HG03521 (cell line): ENCODE measurements around the gene CTTN.
"Not testable (repeated sequence)": the region's sequence is repeated elsewhere in the genome, so short reads cannot be mapped to it uniquely, and the experiment has no call there.

Experiments
- ATAC-seq: cut with Tn5 transposase; IDR thresholded peaks from one replicate; pipeline ENCODE4 v1.9.1; 2021; ENCODE audit warnings: mild to moderate bottlenecking, moderate library complexity; ENCODE audit not compliant: unreplicated experiment

The CTTN gene

GRCh38 chr11:70407814-70408213 is 9.5 kb downstream of the CTTN start:
- no peak for ATAC-seq

DNA sequence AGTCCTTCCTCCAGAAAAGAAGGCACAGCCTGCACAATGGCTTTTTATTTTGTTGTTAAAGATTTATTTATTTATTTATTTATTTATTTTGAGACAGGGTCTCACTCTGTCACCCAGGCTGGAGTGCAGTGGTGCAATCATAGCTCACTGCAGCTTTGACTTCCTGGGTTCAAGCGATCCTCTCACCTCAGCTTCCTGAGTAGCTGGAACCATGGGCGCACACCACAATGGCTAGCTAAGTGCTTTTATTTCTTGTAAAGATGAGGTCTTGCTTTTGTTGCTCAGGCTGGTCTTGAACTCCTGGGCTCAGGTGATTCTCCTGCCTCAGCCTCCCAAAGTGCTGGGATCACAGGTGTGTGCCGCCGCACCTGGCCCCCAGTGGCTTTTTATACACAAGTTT is 10.0 kb downstream of the CTTN start:
- ATAC-seq: not testable (repeated sequence)

DNA sequence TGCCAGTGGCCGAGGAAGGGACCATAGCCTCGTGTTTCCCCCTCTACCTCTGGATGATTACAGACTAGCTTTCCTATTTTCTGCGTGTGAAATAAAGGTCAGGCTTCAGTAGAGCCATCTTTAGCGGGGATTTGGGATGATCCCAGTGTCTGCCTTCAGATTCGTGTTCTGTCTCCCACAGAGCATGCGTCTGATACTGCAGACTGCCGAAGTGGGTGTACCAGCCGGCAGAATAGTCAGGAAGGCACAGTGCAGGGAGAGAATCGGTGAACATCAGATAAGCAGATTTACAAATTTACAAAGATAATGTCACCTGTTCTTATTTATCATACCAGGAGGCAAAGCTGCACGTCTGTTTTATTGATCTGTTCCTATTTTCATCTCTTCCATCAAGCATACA is 11.1 kb downstream of the CTTN start:
- no peak for ATAC-seq

DNA sequence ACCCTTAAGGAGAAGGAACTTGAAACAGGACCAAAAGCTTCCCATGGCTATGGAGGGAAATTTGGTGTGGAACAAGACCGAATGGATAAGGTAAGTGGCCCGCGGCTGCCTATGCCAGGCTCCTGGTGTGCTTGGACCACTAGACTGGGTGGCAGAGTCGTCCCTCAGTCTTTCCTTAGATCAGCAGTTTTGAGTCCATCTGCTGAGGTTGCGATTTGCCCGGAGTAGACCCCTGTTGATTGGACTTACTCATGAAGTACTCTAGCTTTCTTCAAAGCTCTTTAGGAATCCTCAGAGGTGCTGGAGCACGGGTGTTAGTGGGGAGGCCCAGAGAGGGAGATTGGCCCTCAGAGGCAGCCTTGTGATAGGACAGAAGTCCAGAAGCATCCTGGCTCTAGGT is 11.5 kb downstream of the CTTN start:
- ATAC-seq: no peak

DNA sequence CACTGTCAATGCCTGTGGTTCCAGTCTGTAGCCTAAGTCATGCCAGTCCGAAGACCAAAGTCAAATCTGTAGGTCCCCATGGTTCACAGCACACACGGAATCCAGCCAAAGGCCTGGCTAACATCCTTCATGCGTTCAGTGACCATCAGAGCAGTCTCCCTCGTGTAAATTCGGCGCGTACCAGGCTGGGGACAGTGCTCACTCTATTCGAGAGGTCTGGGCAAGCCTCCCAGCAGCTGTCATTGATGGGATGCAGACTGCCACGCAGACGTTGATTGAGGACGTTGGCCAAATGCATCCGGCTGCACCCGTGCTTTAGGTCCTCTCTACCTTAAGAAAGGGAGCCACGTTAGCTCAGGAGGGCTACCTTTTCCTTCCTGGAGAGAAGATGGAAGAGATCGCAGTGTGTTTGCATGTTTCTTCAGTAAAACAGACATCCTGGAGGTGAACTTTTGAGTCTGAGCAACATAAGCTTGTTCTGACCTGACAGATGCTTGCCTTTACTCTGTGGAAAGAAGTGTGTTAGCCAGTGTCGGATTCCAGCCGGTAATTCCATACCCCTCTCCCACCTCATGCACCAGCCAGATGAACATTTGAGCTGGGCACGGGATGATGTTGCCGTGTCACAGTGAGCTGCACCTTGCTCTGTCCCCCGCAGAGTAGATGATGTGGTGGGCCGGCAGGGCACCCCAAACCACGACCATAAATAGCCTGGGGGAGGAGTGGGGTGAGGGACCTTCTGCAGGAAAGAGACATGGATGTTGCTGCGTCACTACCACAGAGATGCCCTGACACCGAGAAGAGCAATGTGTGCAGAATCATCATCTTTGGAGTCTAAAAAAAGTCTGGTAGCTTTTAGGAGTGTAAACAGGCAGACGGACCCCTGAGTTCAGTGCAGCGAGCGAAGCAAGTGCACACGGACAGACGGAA is 12.2 kb downstream of the CTTN start:
- ATAC-seq: no peak

- no peak for ATAC-seq
These were observed 13.6 kb downstream of the CTTN start for GRCh38 chr11:70411713-70412452.

- no peak for ATAC-seq
These were observed 14.8 kb downstream of the CTTN start for GRCh38 chr11:70413151-70413550.

GRCh38 chr11:70414341-70415100 is 16.2 kb downstream of the CTTN start:
- ATAC-seq: no peak

DNA sequence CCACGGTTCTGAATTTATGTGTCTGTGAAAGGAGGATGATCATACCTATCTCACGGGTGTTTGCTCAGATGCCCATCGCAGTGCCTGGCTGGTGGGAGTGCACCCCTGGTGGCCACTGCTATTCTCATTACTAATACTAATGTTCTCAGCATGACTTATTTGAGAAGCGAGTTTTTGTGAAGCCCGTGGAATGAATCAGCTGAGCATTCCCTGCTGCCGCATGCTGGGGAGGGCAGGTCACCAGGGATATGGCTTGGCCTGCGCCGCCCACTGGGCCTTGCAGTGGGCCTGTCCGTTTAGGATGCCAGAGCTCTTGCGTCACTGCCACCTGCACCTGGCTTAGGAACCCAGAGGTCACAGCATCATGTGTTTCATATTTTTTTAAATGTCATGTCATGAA is 16.9 kb downstream of the CTTN start:
- no peak for ATAC-seq

DNA sequence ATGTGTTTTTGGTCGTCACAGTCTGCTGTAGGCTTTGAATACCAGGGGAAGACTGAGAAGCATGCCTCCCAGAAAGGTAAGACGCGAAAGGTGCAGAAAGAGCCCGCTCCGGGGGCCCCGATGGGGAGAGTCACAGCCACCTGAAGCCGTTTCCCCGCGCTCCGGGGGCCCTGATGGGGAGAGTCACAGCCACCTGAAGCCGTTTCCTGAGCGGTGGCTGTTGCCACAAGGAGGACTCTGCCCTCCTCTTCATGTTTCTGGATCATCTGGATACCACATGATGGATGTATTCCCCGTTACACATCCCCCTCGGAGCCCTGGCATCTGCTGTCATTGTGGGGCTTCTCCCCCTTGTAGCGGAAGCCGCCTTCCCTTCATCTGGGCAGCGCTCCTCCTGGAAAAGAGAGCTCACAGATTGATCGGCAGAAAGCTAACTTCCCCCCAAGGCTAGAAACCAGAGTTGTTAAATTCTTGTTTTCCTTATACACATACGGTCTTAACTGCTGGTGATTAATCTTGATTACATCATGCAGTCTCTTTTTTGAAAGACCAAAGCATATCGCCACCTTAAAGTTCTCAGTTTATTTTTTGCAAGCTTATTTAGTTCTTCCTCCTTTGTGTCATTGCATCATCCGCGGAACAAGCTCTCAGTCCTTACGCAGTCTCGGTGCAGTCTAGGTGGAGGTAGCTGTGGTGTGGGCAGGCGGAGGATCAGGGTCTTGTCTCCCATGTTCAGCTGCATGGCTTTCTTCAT is 17.5 kb downstream of the CTTN start:
- ATAC-seq: no peak

GRCh38 chr11:70416881-70417280 is 18.6 kb downstream of the CTTN start:
- no peak for ATAC-seq

DNA sequence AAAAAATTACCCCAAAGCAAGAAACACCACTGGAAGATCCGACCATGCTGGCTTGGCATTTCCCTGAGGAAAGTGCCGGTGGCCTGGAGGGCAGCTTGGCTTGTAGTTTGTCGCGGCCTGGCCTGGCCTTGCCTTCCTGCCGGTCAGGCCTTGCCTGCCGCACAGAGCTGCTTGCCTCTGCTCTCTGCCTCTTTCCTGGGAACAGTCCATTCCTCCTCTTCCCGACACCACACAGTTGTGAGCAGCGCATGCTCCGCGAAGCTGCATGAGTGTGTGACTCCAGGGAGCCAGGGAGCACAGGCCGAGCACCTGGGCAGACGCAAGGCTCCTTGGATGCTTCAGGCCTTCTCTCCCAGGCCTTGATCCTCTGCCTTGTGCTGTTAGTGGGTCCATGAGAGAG is 19.8 kb downstream of the CTTN start:
- no peak for ATAC-seq

- no peak for ATAC-seq
These were observed 21.1 kb downstream of the CTTN start for GRCh38 chr11:70419307-70420007.

DNA sequence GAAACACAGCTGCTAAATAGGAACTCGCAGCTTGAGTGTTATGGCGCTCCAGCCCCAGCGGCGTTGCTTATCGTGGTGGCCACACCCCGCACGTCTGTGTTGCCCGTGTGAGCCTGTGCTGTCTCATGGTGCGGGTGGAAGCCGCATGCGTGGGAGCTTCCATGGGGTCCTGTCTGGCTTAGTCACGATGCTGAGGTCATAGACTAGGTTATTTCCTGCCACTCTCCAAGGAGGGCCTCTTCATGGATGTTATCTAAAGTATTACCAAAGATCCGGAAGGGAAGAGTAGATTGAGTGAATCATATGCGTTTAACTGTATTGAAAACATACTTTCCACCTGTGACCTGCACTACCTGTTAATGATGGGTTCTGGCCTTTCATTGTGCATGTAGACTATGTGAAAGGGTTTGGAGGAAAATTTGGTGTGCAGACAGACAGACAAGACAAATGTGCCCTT is 21.7 kb downstream of the CTTN start:
- ATAC-seq: no peak

- no peak for ATAC-seq
These were observed 22.2 kb downstream of the CTTN start for GRCh38 chr11:70420496-70420895.

DNA sequence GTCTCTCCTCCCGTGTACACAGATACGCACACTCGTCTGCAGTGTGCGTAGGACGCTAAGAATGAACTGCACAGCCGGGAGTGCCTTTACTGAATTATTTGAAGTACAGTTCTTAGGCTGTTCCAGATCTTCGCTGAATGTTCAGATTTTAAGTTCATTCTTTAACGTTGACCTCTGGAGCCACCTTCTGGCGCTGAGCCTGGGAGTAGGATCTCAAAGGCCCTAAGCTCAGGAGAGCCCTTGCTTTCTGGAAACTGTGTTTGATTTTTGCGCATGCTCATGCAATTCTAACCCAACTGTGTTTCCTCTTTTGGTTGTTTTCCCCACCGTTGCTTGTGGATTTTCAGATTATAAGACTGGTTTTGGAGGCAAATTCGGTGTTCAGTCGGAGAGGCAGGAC is 22.8 kb downstream of the CTTN start:
- ATAC-seq: no peak

DNA sequence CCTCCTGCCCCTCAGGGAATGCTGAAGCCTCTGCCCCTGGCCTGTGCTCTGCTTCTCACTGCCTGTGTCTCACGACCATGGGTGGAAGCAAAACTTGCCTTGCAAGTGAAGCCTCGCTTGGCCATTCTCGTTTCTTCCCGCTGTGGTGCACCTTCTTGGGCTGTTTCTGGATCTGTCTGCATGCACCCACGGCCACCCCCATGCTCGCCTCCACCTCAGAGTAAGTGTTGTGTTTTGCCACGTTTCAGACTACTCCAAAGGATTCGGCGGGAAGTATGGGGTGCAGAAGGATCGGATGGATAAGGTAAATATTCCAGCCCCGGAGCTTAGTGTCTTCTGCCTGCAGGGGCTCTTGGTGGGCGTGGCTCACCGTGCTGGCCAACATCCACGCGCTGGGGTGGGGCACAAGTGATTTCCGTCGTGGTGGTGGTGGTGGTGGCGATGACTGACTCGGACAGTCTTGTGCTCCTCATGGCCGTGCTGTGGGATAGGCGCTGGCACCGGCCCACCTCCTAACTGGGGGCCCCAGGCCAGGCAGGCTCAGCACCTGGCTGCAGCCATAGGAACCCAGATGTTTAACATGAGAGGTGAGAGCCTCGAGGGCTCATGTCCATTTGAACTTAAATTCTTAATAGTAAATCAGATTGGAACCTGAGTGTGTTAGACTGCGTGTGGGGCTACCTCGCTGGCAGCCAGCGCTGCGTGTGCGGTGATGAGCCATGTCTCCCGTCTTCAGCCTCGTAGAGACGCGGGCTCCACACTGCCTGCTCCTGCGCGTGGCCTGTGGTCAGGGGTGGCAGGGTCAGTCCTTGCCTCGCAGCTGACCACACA is 24.6 kb downstream of the CTTN start:
- no peak for ATAC-seq

- ATAC-seq: no peak
These were observed 25.5 kb downstream of the CTTN start for GRCh38 chr11:70423523-70424505.
